Type B pancreatic cell (in vitro differentiated cells): Measurements from ENCODE around the gene SPEG. TPM values are rescaled to one million over a fixed set of nuclear protein-coding genes. Genes with fewer than 3 reads are reported as not detected.
A peak's percentile ranks its signal among the peaks of the same experiment; 100 is the strongest.

ENCODE experiments used
- DNase-seq: peaks from one replicate; pipeline ENCODE4 v3.0.0; 2021; ENCODE audit warnings: mixed read lengths; ENCODE audit not compliant: unreplicated experiment; ENCODE audit errors: extremely low spot score
- H3K27ac Mint-ChIP-seq: 2 replicates; pipeline ENCODE4 v1.8.0; 2021; ENCODE audit warnings: mild to moderate bottlenecking, mixed read lengths
- H3K27me3 Mint-ChIP-seq: 2 replicates; pipeline ENCODE4 v1.8.0; 2021; ENCODE audit warnings: mixed read lengths
- H3K36me3 Mint-ChIP-seq: 2 replicates; pipeline ENCODE4 v1.8.0; 2021; ENCODE audit warnings: mixed read lengths
- H3K4me1 Mint-ChIP-seq: one replicate; pipeline ENCODE4 v1.8.0; 2021; ENCODE audit warnings: mixed read lengths; ENCODE audit not compliant: unreplicated experiment
- H3K4me3 Mint-ChIP-seq: 2 replicates; pipeline ENCODE4 v1.8.0; 2021; ENCODE audit warnings: mild to moderate bottlenecking, mixed read lengths
- H3K9me3 Mint-ChIP-seq: 2 replicates; pipeline ENCODE4 v1.8.0; 2021; ENCODE audit warnings: mixed read lengths
- CTCF ChIP-seq: fragments of 200-600 bp; sonication (generic); conservative IDR thresholded peaks from 2 replicates; pipeline ENCODE4 v1.5.0; 2021; ENCODE audit warnings: antibody characterized with exemption, mild to moderate bottlenecking
- total RNA-seq: library from RNA; stranded (reverse); gene quantifications from 2 replicates; pipeline ENCODE4 v1.2.1, GENCODE V29; 2021; ENCODE audit warnings: low replicate concordance

Gene SPEG
- total RNA-seq, 1 donor from 2014 or later: 49.4 TPM

GRCh38 chr2:219489315-219489714 lies 54.7 kb downstream of the SPEG start:
- H3K9me3 Mint-ChIP-seq: no peaks in the 10 kb centered on the region
- no peak for TF ChIP-seq CTCF
- H3K4me3 Mint-ChIP-seq: no peak overlapping the region
- H3K4me1 Mint-ChIP-seq: peaks cover 19% of the 10 kb centered on the region
- DNase-seq: no peak
- no peak overlapping the region for H3K27ac Mint-ChIP-seq
- peaks cover 61% of the 10 kb centered on the region for H3K27me3 Mint-ChIP-seq
- no peaks in the 10 kb centered on the region for H3K36me3 Mint-ChIP-seq

- H3K9me3 Mint-ChIP-seq: no peaks in the 10 kb centered on the region
- H3K4me1 Mint-ChIP-seq: peaks cover 20% of the 10 kb centered on the region
- DNase-seq: no peak
- H3K36me3 Mint-ChIP-seq: no peaks in the 10 kb centered on the region
- H3K27ac Mint-ChIP-seq: no peak overlapping the region
- no peak overlapping the region for H3K4me3 Mint-ChIP-seq
- peak; percentile 33 for TF ChIP-seq CTCF
- peaks cover 66% of the 10 kb centered on the region for H3K27me3 Mint-ChIP-seq
Measured at GRCh38 chr2:219490186-219490585, 55.5 kb downstream of the SPEG start.

GRCh38 chr2:219490600-219491130 lies 56.0 kb downstream of the SPEG start:
- Mint-ChIP-seq H3K27me3 (peaks cover 66% of the 10 kb centered on the region), H3K9me3 (no peaks in the 10 kb centered on the region), H3K27ac (no peak overlapping the region), H3K36me3 (no peaks in the 10 kb centered on the region), H3K4me3 (no peak overlapping the region), H3K4me1 (peaks cover 23% of the 10 kb centered on the region)
- no peak for TF ChIP-seq CTCF
- DNase-seq: no peak

DNA sequence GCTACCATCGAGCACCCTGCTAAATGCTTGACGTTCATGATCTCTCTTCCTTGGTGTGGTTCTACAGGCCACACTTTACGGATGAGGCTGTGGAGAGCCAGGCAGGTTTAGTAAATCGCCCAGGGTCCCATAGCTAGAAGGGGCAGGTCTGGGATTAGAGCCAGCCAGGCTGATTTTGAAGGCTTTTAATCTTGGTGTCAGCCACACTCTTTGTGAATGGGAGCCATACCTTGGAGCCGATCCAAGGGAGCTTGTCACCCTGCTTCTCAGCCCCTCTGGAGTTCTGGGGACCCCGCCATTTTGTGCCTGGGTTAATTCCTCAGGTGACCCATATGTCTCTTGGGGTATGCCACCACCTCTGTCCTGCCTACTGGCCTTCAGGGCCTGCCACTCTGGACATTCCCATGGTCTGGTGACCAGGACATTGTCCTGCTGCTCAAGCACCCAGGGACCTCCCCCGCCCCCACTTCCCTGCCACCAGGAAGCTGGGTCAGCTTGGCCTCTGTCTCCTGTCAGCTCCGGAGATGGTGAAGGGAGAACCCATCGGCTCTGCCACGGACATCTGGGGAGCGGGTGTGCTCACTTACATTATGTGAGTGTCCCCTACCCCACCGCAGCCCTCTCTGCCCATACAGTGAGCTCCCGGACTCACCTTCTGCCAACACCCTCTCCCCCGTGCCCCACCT lies 56.8 kb downstream of the SPEG start:
- no peak overlapping the region for H3K27ac Mint-ChIP-seq
- H3K9me3 Mint-ChIP-seq: no peaks in the 10 kb centered on the region
- no peak for DNase-seq
- no peak overlapping the region for H3K4me3 Mint-ChIP-seq
- TF ChIP-seq CTCF: no peak
- H3K27me3 Mint-ChIP-seq: peaks cover 64% of the 10 kb centered on the region
- peaks cover 17% of the 10 kb centered on the region for H3K4me1 Mint-ChIP-seq
- no peaks in the 10 kb centered on the region for H3K36me3 Mint-ChIP-seq

DNA sequence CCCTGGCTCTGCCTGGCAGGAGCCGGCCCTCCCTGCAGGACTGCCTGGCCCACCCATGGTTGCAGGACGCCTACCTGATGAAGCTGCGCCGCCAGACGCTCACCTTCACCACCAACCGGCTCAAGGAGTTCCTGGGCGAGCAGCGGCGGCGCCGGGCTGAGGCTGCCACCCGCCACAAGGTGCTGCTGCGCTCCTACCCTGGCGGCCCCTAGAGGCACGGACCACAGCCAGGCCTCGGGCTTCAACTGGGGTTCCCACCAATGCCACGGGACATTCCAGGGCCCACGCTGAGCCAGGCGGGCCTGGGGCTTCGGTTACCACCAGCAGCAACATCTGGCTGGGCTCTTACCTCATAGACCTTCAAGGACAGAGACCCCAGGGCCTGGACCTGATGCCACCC lies 57.9 kb downstream of the SPEG start:
- H3K27me3 Mint-ChIP-seq: peaks cover 63% of the 10 kb centered on the region
- H3K27ac Mint-ChIP-seq: no peak overlapping the region
- H3K4me3 Mint-ChIP-seq: no peak overlapping the region
- no peak for DNase-seq
- H3K4me1 Mint-ChIP-seq: peaks cover 9% of the 10 kb centered on the region
- H3K9me3 Mint-ChIP-seq: no peaks in the 10 kb centered on the region
- no peak for TF ChIP-seq CTCF
- no peaks in the 10 kb centered on the region for H3K36me3 Mint-ChIP-seq
